ENCODE measurements around the gene RBFOX2.

DNA sequence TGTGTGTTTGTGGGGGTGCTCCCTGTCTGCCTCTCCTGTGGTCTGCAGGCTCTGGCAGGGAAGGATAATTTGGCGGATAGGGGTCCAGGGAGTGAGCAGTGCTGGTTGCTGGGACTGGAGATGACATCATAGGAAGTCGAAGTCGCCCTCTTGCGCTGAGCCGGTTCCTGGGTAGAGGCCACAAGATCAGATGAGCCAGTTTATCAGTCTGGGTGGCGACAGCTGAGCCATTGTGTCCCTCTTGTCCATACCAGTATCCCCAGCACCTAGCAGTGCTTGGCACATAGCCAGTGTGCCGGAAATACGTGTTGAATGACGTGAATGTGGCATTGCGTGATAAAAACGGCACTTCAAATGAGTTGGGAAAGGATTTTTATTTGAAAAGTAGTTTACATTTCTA is 301.2 kb downstream of the RBFOX2 start:
- no peak for TF ChIP-seq KDM1A (CRISPR knock-in tag; IDR thresholded peaks at IDR 0.05)
- TF ChIP-seq ZNF326 (CRISPR knock-in tag; IDR thresholded peaks at IDR 0.05; ENCODE audit: borderline replicate concordance) = no peak
- TF ChIP-seq, protein P1, sequence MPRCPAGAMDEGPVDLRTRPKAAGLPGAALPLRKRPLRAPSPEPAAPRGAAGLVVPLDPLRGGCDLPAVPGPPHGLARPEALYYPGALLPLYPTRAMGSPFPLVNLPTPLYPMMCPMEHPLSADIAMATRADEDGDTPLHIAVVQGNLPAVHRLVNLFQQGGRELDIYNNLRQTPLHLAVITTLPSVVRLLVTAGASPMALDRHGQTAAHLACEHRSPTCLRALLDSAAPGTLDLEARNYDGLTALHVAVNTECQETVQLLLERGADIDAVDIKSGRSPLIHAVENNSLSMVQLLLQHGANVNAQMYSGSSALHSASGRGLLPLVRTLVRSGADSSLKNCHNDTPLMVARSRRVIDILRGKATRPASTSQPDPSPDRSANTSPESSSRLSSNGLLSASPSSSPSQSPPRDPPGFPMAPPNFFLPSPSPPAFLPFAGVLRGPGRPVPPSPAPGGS (CRISPR knock-in tag; IDR thresholded peaks at IDR 0.05) = no peak
- TF ChIP-seq FOSL2 (CRISPR knock-in tag; IDR thresholded peaks at IDR 0.05) = no peak
- no peak for TF ChIP-seq JUNB (CRISPR knock-in tag; IDR thresholded peaks at IDR 0.05; ENCODE audit: borderline replicate concordance)
- TF ChIP-seq, protein P2, sequence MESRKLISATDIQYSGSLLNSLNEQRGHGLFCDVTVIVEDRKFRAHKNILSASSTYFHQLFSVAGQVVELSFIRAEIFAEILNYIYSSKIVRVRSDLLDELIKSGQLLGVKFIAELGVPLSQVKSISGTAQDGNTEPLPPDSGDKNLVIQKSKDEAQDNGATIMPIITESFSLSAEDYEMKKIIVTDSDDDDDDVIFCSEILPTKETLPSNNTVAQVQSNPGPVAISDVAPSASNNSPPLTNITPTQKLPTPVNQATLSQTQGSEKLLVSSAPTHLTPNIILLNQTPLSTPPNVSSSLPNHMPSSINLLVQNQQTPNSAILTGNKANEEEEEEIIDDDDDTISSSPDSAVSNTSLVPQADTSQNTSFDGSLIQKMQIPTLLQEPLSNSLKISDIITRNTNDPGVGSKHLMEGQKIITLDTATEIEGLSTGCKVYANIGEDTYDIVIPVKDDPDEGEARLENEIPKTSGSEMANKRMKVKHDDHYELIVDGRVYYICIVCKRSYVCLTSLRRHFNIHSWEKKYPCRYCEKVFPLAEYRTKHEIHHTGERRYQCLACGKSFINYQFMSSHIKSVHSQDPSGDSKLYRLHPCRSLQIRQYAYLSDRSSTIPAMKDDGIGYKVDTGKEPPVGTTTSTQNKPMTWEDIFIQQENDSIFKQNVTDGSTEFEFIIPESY (CRISPR knock-in tag; IDR thresholded peaks at IDR 0.05) = no peak
- TF ChIP-seq, protein P3, sequence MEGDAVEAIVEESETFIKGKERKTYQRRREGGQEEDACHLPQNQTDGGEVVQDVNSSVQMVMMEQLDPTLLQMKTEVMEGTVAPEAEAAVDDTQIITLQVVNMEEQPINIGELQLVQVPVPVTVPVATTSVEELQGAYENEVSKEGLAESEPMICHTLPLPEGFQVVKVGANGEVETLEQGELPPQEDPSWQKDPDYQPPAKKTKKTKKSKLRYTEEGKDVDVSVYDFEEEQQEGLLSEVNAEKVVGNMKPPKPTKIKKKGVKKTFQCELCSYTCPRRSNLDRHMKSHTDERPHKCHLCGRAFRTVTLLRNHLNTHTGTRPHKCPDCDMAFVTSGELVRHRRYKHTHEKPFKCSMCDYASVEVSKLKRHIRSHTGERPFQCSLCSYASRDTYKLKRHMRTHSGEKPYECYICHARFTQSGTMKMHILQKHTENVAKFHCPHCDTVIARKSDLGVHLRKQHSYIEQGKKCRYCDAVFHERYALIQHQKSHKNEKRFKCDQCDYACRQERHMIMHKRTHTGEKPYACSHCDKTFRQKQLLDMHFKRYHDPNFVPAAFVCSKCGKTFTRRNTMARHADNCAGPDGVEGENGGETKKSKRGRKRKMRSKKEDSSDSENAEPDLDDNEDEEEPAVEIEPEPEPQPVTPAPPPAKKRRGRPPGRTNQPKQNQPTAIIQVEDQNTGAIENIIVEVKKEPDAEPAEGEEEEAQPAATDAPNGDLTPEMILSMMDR (CRISPR knock-in tag; IDR thresholded peaks at IDR 0.05) = no peak
- no peak for TF ChIP-seq IKZF4 (CRISPR knock-in tag; IDR thresholded peaks at IDR 0.05; ENCODE audit: borderline replicate concordance, low read depth, not compliant biosample characterization)
- TF ChIP-seq, protein P4, sequence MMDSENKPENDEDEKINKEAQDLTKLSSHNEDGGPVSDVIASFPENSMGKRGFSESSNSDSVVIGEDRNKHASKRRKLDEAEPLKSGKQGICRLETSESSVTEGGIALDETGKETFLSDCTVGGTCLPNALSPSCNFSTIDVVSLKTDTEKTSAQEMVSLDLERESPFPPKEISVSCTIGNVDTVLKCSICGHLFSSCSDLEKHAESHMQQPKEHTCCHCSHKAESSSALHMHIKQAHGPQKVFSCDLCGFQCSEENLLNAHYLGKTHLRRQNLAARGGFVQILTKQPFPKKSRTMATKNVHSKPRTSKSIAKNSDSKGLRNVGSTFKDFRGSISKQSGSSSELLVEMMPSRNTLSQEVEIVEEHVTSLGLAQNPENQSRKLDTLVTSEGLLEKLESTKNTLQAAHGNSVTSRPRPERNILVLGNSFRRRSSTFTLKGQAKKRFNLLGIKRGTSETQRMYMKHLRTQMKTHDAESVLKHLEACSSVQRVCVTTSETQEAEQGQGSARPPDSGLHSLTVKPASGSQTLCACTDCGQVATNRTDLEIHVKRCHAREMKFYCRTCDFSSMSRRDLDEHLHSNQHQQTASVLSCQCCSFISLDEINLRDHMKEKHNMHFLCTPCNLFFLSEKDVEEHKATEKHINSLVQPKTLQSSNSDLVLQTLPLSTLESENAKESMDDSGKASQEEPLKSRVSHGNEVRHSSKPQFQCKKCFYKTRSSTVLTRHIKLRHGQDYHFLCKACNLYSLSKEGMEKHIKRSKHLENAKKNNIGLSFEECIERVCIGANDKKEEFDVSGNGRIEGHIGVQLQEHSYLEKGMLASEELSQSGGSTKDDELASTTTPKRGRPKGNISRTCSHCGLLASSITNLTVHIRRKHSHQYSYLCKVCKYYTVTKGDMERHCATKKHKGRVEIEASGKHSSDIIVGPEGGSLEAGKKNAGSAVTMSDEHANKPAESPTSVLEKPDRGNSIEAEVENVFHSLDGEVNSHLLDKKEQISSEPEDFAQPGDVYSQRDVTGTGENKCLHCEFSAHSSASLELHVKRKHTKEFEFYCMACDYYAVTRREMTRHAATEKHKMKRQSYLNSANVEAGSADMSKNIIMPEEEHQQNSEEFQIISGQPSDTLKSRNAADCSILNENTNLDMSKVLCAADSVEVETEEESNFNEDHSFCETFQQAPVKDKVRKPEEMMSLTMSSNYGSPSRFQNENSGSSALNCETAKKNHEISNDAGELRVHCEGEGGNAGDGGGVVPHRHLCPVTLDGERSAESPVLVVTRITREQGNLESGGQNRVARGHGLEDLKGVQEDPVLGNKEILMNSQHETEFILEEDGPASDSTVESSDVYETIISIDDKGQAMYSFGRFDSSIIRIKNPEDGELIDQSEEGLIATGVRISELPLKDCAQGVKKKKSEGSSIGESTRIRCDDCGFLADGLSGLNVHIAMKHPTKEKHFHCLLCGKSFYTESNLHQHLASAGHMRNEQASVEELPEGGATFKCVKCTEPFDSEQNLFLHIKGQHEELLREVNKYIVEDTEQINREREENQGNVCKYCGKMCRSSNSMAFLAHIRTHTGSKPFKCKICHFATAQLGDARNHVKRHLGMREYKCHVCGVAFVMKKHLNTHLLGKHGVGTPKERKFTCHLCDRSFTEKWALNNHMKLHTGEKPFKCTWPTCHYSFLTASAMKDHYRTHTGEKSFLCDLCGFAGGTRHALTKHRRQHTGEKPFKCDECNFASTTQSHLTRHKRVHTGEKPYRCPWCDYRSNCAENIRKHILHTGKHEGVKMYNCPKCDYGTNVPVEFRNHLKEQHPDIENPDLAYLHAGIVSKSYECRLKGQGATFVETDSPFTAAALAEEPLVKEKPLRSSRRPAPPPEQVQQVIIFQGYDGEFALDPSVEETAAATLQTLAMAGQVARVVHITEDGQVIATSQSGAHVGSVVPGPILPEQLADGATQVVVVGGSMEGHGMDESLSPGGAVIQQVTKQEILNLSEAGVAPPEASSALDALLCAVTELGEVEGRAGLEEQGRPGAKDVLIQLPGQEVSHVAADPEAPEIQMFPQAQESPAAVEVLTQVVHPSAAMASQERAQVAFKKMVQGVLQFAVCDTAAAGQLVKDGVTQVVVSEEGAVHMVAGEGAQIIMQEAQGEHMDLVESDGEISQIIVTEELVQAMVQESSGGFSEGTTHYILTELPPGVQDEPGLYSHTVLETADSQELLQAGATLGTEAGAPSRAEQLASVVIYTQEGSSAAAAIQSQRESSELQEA (CRISPR knock-in tag; IDR thresholded peaks at IDR 0.05; ENCODE audit: not compliant biosample characterization) = no peak
- no peak for TF ChIP-seq MAFK (conservative IDR thresholded peaks at IDR 0.05 in 1 of 2, IDR thresholded peaks at IDR 0.05 in 1 of 2; ENCODE audit: low read length in 2 of 2)
- TF ChIP-seq EZH2 (conservative IDR thresholded peaks at IDR 0.05; ENCODE audit: low read depth, low read length) = no peak
- TF ChIP-seq MAZ (IDR thresholded peaks at IDR 0.05; ENCODE audit: borderline replicate concordance, low read depth, low read length) = no peak
- TF ChIP-seq MAZ (CRISPR knock-in tag; IDR thresholded peaks at IDR 0.05; ENCODE audit: low read depth) = no peak
- no peak for TF ChIP-seq POLR2A (IDR thresholded peaks at IDR 0.05; ENCODE audit: insufficient read depth in 1 of 2, low read depth in 2 of 2, low read length in 2 of 2)
- no peak for TF ChIP-seq RAD21 (CRISPR knock-in tag; IDR thresholded peaks at IDR 0.05)
